HUDEP-2 (cell line): ENCODE measurements around the gene ESYT3.

Experiments
- DNase-seq, 76 experiments: peaks; one replicate each; lab custom pipeline; 2025; ENCODE audit not compliant: unreplicated experiment in 76 of 76; lab: John Stamatoyannopoulos, UW

Gene ESYT3, protein sequence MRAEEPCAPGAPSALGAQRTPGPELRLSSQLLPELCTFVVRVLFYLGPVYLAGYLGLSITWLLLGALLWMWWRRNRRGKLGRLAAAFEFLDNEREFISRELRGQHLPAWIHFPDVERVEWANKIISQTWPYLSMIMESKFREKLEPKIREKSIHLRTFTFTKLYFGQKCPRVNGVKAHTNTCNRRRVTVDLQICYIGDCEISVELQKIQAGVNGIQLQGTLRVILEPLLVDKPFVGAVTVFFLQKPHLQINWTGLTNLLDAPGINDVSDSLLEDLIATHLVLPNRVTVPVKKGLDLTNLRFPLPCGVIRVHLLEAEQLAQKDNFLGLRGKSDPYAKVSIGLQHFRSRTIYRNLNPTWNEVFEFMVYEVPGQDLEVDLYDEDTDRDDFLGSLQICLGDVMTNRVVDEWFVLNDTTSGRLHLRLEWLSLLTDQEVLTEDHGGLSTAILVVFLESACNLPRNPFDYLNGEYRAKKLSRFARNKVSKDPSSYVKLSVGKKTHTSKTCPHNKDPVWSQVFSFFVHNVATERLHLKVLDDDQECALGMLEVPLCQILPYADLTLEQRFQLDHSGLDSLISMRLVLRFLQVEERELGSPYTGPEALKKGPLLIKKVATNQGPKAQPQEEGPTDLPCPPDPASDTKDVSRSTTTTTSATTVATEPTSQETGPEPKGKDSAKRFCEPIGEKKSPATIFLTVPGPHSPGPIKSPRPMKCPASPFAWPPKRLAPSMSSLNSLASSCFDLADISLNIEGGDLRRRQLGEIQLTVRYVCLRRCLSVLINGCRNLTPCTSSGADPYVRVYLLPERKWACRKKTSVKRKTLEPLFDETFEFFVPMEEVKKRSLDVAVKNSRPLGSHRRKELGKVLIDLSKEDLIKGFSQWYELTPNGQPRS

DNA sequence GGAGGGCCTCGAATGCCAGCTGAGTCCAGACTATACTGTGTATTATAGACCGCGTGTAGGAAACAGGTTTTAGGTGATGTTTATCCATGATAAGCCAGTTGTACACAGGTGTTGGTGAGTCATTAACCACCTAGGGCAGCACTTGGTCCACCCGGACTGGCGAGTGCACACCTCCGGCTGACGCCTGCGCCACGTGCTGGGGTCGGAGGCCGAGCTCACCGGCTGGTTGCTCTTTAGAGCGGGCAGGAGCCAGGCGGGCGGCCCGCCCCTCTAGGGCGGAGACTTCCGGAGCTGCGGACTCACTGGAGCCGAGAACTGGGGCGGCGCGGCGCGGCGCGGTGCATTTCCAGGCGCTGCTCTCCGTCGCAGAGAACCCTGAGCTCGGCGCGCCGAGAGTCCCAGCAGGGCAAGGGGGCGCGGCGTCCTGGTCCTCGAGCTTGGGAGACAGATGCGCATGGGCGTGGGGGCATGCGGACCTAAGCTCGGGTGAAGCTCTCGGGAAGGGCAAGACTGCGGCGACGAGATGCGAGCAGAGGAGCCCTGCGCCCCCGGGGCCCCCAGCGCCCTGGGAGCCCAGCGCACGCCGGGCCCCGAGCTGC, at the start of gene ESYT3:
Gene ESYT3 (plus strand): TSS at position 341 of the 599 bp plus-strand sequence. CDS start 183 bp downstream, at position 524.
- DNase-seq = peak in 35 of 76 experiments; percentile 3 to 55 (median 19)

DNA sequence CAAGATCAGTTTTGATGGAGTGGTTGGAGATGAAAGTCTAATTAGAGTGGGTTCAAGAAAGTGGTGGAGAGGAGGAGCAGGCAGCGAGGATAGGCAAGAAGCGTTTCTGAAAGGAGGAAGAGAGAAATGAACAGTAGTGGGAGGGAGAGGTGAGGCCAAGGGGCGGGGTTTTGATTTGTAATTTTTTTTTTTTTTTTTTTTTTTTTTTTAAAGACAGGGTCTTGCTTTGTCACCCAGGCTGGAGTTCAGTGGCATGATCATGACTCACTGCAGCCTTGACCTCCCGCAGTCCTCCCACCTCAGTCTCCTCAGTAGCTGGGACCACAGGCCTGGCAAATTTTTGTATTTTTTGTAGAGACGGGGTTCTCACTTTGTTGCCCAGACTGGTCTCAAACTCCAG, 49.4 kb upstream of the ESYT3 start:
- no peak for DNase-seq

DNA sequence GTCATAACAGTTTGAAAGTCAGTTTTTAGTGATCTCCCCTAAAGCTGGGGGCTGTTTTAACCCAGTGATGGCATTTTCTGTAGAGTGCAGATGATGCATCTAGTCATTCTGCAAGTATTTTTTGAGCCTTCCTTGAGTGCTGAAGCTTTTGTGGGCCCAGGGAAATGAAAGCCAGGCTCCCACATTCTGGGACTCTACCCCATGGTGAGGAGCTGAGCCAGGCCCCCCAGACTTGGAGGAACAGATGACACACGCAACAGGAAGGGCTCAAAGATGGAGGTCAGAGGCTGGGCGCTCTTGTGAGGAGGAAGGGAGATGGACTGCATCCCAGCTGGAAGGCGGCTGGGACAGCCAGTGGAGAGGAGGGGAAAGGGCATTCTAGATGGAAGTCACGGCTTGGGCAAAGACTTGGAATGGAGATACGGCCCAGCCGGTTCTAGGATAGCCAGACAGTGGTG, 45.2 kb upstream of the ESYT3 start:
- DNase-seq = no peak

DNA sequence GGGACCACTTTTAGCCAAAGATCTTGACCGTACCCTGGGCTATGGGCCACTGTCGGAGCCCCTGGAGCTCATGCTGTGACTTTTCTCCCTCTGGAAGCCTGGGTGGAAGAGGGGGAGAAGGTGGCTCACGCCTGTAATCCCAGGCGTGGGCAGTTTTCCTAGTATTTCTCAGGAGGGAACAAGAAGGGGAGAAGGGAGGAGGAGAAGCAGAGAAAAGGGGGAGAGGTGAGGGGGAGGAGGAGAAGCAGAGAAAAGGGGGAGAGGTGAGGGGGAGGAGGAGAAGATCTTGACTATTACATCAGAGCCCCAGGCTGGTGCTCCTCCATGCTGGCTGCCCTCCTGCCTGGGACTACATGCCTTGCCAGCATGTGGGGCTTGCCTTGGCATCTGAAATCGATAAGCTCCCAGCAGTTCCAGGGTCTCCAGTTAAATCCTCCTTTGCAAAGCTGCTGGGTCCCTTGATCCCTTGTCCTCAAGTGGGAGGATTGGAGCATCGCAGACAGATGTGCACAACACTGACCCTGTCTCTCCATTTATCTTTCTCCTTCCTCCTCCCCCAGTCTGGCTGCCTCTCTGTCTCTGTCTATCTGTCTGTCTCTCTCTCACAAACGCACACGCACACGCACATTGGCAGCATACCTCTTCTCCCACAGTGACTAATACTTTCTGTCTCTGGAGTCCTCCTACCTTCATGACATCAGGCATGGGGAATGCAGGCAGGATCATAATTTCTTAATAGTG, 44.4 kb upstream of the ESYT3 start:
- DNase-seq = no peak

DNA sequence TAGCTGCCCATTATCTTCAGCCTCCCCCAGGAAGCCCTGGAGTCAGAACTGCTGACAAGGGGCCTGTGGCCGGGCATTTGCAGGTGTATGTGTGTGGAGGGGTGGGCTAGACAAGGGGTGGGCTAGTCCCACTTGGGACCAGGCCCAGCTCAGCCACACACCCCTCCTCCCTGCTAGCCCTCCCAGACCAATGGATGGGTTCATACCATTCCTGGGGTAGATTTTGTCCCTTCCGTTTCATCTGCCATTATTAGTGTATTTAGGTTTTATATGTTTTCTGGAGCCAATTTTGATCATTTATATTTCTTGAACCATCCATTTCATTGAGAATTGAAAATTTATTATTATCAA, 43.9 kb upstream of the ESYT3 start:
- DNase-seq = no peak

DNA sequence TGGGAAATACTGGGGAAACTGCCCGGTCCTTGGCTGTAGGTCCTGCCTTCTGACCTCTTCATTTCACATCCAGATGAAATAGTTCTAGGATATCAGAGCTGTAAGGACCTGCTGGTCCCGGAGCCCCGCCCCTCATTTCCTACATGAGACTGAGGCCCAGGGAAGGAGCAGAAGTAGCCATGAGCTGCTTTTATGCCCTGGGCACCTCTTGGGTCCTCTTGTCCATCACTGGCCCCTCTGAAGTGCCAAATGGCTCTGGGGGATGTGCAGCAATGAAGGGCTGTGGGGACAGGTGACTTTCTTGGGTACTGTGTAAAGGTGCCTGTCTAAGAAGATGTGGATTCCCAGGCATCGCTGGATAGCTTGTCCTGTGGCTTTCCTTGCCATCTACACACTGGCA, 40.3 kb upstream of the ESYT3 start:
- no peak for DNase-seq

DNA sequence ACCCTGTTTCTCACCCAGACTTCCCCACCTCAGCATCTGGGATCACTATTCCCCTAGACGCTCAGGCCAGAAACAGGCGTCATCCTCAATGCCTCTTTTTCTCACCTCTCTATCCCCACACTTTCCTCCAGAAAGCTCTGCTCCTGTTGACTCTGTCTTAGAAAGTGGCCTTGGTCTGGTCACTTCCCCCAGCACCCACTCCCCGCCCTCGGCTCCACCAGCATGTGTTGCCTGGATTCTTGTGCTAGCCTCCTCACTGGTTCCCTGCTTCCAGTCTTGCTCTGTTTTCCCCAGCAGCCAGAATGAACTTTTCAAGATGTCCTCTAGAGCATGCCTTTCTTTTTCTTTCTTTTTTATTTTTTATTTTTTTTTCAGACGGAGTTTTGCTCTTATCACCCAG, 39.7 kb upstream of the ESYT3 start:
- DNase-seq = no peak

DNA sequence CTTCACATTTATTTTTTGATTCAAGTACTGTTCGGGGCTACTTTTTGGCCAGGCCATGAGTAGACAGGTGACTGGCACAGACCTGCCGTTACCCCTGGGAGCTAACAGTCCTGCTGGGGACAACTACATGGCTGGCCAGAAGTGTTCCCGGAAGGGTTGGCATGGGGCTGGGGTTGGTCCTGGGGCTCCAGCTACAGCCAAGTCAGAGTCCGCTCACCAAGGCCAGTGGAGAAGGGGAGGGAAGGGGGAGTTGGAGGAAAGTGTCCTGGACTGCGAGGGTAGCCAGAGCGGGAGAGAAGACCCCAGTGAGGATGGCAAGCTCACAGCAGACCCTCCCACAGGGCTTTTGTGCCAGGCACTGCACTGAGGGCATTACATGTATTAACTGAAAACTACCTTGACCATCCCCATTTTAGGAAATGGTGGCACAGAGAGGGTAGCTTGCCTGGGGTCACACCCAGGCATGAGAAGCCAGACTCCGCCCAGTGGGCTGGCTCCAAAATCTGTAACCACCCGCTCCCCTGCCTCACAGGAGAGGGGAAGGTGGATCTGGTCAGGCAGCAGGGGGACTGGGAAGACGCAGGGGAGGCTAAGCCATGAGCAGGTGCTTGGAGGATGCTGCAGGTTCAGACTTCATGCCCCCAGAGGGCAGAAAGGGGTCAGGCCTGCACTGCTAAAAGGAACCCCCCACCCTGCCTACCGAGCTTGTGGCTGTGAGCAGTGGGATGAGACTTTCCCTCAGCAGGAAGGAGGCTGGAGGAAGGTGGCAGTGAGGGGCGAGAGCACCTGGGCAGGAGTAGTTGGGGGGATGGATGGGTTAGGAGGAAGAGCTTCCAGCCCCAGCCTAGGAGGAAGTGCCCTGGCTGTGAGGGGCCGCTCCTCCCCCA, 38.3 kb upstream of the ESYT3 start:
- DNase-seq = no peak

DNA sequence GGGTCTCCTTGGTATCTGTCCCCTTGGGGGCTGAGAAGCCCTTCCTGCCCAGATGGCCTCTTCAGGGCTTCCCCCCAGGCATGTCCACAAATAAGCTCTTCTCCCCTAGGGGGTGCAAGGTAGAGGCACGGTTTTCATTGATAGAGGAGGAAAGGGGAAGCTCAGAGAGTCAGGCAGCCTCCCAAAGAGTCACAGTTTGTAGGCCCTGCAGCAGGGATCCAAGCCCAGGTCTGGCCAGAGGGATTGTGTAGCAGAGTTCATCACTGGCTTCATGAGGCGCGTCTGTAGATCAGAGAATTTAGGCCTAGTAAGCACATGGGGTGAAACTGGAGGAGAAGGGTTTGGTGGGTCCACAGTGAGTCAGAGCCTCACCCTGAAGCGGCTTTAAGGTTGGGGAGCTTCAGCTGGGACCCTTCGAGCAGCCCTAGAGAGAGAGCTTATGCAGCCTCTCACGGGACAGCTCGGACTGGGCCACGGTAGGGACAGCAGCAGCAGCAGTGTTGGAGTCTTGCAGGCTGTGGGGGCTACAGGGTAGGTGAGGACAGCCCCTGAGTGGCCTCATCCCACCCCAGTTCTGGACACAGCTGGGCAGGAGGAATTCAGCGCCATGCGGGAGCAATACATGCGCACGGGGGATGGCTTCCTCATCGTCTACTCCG, 37.5 kb upstream of the ESYT3 start:
- no peak for DNase-seq

DNA sequence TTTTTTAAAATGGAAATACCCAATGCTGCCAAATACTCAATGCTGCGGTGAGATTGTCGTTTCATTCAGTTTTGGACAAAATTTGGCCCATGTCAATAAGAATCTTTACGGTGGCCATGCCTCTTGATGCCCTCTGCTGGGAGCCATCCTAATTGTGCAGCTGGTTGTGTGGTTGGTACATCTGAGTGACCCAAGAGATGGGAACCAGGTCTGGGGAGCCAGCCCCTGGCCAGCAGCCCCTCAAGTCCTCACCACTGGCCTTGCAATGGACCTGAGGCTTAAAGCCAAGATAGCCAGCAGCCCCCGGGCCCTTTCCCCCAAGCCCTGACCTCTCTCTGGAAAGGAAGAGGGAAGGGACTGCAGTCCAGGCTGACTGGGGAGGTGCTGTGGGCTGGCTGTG, 36.4 kb upstream of the ESYT3 start:
- peak in 2 of 76 experiments; percentile 3 for DNase-seq

DNA sequence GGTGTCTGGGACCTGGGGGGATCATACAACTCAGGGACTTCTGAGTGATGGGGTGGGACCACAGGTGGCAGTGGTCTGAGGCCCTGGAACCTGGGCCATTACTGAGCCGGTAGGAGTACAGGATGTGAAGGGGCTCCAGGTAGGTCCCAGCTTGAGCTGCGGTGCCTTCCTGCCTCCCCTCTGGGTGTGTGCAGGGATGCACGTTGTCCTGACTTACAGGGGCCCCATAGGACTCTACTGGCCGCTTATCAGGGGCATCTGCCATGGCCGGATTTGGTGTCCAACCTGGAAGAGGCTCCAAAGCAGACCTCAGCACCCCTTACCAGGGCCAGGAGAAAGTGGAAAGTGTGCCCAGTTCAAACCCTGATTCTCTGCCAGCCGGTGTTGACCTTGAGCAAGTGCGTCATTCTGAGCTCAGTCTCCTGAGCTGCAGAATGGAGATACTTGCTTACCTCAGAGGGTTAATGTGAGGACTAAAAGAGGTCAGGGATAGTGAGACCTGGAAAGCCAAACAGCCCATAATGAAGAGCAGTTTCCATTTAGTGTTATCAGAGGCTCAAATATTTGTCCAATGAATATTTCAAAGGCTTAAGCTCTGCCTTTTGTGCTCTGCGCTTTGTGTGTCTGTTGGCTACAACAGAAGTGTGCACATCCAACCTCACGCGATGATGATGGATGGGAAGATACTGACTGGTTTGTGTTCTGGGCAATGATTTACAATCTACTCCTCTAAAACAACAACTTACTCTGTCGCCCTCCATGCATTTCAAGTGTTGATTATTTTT, 35.4 kb upstream of the ESYT3 start:
- no peak for DNase-seq

DNA sequence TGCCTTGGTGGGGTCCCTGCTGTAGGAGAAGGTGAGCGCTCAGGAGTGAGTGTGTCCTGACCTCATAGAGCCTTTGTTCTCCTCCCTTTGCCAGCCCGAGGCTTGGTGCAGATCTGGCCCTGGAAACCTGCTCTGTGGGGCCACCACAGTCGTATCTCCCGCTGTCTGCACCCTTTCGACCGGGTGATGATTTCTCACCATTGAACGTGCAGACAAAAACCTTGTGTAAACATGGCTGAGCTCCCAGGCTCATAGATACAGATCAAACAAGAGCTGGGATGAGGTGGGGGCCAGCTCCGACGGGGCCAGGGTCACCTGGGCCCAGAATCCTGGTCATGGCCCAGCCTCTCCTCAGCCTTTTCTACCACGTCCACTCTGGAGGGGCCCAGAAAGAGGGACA, 34.6 kb upstream of the ESYT3 start:
- no peak for DNase-seq

DNA sequence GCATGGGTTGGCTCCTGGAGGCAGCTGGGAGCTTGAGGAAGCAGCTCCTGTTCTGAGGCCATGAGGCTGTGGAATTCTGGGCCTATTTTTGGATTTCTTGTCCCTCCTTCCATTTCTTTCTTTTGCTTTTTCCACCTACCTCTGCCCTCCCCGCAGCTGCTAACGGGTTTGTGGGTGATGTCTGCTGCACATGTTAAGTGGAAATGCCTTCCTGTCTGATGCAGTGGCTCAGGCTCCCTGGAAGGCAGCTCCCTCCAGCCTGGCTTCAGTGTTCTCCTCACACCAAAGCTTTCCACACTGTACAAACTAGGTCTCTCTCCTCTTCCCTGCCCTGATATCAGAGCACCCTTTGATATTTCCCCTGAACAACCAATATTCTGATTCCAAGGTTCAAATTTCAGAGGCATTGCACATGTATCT, 33.8 kb upstream of the ESYT3 start:
- DNase-seq = no peak

DNA sequence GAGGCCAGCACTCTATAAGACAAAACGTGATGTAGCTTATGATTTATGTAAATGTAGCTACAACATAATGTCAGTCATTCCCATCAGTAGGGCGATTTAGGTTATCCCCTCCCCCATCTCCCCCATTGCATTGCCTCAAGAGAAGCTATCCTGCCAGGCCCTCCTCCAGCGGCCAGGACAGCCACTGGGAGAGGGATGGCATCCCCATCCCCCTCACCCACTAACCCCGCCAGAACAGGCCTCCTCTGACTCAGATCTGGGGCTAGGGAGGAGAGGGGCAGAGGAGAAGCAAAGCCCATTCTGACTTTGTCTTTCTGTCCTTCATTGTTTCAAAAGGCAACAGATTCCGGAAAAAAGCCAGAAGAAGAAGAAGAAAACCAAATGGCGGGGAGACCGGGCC, 32.6 kb upstream of the ESYT3 start:
- DNase-seq = no peak

DNA sequence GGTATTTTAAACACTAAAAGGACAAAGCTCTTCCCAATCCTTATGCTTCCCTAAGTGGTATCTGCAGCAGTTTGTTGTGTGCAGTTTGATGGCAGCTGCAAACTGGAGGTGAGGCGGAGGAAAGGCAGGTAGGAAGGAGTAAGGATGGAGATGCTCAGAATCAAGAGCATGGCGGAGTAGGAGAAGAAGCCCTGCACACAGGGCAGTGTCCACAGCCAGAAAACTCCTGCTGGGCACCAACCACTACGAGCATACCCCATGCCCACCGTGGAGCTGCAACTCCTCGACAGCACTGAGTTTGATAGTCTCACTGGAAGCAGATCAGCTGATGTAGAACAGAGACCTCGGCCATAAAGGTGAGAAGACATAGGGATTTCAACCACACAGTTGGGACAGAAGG, 30.3 kb upstream of the ESYT3 start:
- no peak for DNase-seq

DNA sequence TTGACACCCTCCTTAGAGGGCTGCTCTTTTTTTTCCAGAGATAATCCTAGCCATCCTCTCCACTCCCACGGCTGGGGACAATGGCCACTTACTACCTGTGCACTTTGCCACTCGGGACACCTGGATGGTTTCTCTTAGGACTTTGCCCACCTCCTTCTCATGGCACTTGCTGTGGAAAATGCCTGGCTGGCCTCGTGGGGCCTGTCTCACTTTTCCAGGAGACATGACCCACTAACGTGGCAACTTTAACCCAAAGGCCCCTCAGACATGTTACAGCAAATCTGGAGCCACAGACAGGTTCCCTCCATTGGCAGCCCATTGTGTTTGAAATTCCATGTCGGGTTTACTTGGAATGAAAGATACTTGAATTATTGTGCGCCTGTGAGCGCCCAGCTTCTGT, 29.4 kb upstream of the ESYT3 start:
- no peak for DNase-seq

DNA sequence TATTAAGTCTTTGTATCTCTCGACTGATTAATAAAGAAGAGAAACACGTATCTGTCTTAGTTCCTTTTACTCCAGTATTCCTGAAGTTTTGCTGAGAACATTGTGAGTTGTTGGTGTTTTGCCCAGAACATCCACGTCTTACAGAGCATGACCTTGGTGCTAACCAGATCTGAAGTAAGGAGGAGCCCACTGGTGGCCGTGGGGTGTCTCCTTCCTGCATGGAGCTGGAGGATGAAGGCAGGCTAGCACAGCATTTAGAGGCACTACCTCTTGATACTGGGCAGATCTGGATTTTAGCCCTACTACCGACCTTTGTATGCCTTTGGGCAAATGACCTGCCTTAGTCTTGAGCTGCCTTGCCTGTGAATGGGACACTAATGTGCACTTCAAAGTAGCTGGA, 28.9 kb upstream of the ESYT3 start:
- DNase-seq = no peak

DNA sequence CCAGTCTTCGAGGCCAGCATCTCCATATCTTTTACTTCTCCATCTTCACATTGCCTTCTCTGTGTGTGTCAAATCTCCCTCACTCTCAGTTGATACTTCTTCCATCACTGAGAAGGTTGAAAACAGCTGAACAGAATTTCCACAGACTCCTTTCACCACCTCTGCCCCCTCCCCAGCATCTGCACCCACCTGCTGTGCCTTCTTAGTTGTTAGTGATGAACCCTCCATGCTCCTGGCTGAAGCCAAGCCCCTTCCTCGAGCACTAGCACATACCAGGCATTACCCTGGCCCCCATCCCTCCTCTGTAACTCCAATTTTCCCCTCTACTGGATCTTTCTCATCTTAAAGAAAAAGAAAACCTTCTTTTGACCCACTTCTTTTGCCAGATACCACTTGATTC, 27.8 kb upstream of the ESYT3 start:
- DNase-seq = no peak
